ENCODE data around the gene ABTB1. TPM values are rescaled to one million over a fixed set of nuclear protein-coding genes. Genes with fewer than 3 reads are reported as not detected.

ABTB1 gene
- total RNA-seq, 3 donors from 2014 or later = 19.9 to 48.7 (median 33.7) TPM

- ATAC-seq (no peak), DNase-seq (no peak)
- no peaks in the 10 kb centered on the region for H3K9me3 ChIP-seq
- H3K4me3 ChIP-seq = no peak overlapping the region
- H3K4me1 ChIP-seq (ENCODE audit: low read depth) = no peaks in the 10 kb centered on the region
- intact Hi-C loops (cut with DNase I, micrococcal nuclease) = no loop called here
- TF ChIP-seq CTCF (IDR thresholded peaks at IDR 0.05) = no peak
- H3K36me3 ChIP-seq (ENCODE audit: low read depth) = no peaks in the 10 kb centered on the region
Measured at GRCh38 chr3:127712881-127713771, 40.4 kb downstream of the ABTB1 start.

- H3K9me3 ChIP-seq = no peaks in the 10 kb centered on the region
- no peak for ATAC-seq
- intact Hi-C loops (cut with DNase I, micrococcal nuclease) = no loop called here
- no peak for DNase-seq
- no peak for TF ChIP-seq CTCF (IDR thresholded peaks at IDR 0.05)
- H3K4me3 ChIP-seq = no peak overlapping the region
- no peaks in the 10 kb centered on the region for H3K36me3 ChIP-seq (ENCODE audit: low read depth)
- H3K4me1 ChIP-seq (ENCODE audit: low read depth) = no peaks in the 10 kb centered on the region
Measured at GRCh38 chr3:127714125-127714571, 41.4 kb downstream of the ABTB1 start.

GRCh38 chr3:127714866-127715265 is 42.1 kb downstream of the ABTB1 start:
- ATAC-seq (no peak), DNase-seq (no peak)
- Histone ChIP-seq H3K4me3 (no peak overlapping the region), H3K4me1 (ENCODE audit: low read depth) (no peaks in the 10 kb centered on the region), H3K36me3 (ENCODE audit: low read depth) (no peaks in the 10 kb centered on the region), H3K9me3 (no peaks in the 10 kb centered on the region)
- TF ChIP-seq CTCF (IDR thresholded peaks at IDR 0.05) = no peak
- intact Hi-C loops (cut with DNase I, micrococcal nuclease) = no loop called here

- Histone ChIP-seq H3K9me3 (no peaks in the 10 kb centered on the region), H3K36me3 (ENCODE audit: low read depth) (no peaks in the 10 kb centered on the region), H3K4me1 (ENCODE audit: low read depth) (no peaks in the 10 kb centered on the region), H3K4me3 (no peak overlapping the region)
- ATAC-seq = no peak
- no peak for DNase-seq
- intact Hi-C loops (cut with DNase I, micrococcal nuclease) = no loop called here
- no peak for TF ChIP-seq CTCF (IDR thresholded peaks at IDR 0.05)
Measured at GRCh38 chr3:127715532-127715931, 42.8 kb downstream of the ABTB1 start.

- DNase-seq = no peak
- TF ChIP-seq CTCF (IDR thresholded peaks at IDR 0.05) = no peak
- no peak overlapping the region for H3K4me3 ChIP-seq
- H3K4me1 ChIP-seq (ENCODE audit: low read depth) = no peaks in the 10 kb centered on the region
- H3K9me3 ChIP-seq = no peaks in the 10 kb centered on the region
- intact Hi-C loops (cut with DNase I, micrococcal nuclease) = no loop called here
- no peak for ATAC-seq
- no peaks in the 10 kb centered on the region for H3K36me3 ChIP-seq (ENCODE audit: low read depth)
Measured at GRCh38 chr3:127716384-127716783, 43.6 kb downstream of the ABTB1 start.
